GM18858 (cell line): ENCODE results near the gene RUFY4.
"Not testable (repeated sequence)": the region's sequence is repeated elsewhere in the genome, so short reads cannot be mapped to it uniquely, and the experiment has no call there.

Experiments
- ATAC-seq: cut with Tn5 transposase; IDR thresholded peaks from one replicate; pipeline ENCODE4 v1.9.1; 2021; ENCODE audit not compliant: unreplicated experiment

RUFY4 gene

GRCh38 chr2:218081063-218081462 lies 12.0 kb downstream of the RUFY4 start:
- ATAC-seq: peak; percentile 93

DNA sequence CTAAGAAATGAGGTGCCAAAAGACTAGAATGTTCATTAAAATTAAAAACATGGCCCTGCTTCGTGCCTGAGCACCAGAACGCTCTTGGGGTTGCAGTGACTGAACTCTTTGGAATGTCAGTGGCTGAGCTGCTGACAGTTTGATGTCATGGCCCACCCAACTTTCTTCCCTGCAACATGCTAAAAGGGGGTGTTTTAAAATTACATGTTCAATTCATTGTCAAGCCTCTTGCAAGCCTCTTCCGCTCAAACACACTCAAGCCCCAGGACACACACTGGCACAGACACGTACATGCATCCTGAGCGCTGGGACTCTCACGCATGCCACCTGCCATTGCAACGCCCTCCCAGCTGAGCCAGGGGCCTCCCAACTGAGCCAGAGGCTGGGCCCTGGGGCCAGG lies 12.6 kb downstream of the RUFY4 start:
- no peak for ATAC-seq

- no peak for ATAC-seq
These were observed 13.7 kb downstream of the RUFY4 start for GRCh38 chr2:218082586-218083351.

- ATAC-seq: no peak
These were observed 14.3 kb downstream of the RUFY4 start for GRCh38 chr2:218083352-218083676.

GRCh38 chr2:218086478-218086877 lies 17.4 kb downstream of the RUFY4 start:
- ATAC-seq: no peak

DNA sequence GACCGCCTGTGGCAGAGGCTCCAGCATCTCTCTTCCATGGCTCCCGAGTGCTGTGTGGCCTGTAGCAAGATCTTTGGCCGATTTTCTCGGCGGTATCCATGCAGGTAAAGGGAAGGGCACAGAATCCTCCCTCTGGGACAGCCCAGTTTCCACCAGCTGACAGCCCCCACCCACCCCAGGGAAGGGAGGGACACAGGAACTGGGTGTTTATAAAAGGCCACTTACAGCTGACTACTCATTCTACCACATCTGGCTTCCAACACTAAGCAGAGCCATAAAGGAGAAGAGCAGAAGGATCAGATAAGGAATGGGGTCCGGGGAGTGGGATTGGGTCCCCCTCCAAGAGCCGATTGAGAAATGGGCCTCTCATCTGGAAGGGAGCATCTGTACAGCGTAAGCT lies 20.2 kb downstream of the RUFY4 start:
- no peak for ATAC-seq

DNA sequence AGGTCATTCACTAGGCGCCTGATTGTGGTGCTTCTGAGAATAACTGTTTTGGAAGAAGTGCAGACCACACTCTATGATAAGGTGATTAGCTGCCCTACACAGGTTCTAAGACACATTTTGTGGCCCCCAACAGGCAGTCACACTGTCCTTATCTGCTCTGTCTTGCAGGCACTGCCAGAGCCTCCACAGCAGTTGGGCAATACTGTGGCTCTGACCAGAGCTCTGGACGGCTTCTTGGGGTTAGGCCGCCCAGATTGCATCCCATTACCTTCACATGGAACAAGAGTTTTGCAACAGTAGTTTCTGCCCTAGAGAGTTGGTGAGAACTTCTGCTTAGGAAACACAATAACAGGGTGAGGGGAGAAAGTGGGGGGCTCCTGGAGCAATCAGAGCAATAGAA lies 22.7 kb downstream of the RUFY4 start:
- ATAC-seq: no peak

GRCh38 chr2:218093879-218094278 lies 24.8 kb downstream of the RUFY4 start:
- ATAC-seq: no peak

GRCh38 chr2:218095853-218096252 lies 26.8 kb downstream of the RUFY4 start:
- ATAC-seq: no peak

GRCh38 chr2:218097975-218098374 lies 28.9 kb downstream of the RUFY4 start:
- no peak for ATAC-seq

GRCh38 chr2:218108834-218109233 lies 39.8 kb downstream of the RUFY4 start:
- not testable (repeated sequence) for ATAC-seq

GRCh38 chr2:218121789-218122188 lies 52.7 kb downstream of the RUFY4 start:
- not testable (repeated sequence) for ATAC-seq

GRCh38 chr2:218122286-218122685 lies 53.2 kb downstream of the RUFY4 start:
- not testable (repeated sequence) for ATAC-seq

DNA sequence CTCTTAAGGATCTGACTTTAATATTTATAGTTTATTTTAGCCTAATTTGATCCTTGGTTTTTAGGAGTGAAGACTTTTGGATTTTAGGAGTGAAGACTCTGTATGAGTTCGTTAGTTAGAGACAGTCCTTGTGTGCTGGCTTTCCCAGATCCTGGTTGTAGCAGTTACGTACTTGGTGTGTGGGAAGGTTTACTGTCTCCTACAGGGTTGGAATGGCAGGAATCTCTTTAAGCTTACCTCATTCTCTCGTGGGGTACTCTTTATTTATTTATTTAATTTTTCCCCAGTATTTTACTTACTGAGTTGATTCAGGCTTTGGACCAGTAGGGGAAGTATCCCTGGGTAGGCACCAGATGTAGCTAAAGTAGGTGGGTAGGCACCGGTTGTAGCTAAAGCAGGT lies 54.9 kb downstream of the RUFY4 start:
- ATAC-seq: no peak

DNA sequence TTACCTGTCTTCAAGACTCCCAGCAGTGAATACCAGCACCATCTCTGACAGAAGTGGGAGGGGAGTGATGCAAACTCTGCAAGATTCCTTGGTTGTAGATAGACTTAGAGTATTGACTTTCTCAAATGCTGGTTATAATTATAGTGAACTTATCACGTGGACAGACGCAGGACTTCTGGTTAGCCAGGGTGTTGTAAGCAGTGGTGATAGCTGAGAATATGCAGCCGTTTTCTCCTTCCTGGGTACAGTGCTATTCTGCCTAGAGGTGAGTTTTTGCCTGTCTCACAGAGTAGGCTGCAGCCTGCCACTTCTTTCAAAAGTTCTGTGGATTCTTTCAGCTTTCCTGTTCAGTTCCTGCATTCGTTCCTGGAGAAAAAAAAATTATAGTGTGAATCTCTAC lies 56.0 kb downstream of the RUFY4 start:
- ATAC-seq: no peak

- no peak for ATAC-seq
These were observed 56.6 kb downstream of the RUFY4 start, which contains the start of gene CXCR2 for GRCh38 chr2:218125626-218126080. Gene CXCR2 (plus strand): TSS chr2:218126028. CDS start chr2:218134802, 8,774 bp downstream.

- ATAC-seq: no peak
These were observed 58.9 kb downstream of the RUFY4 start for GRCh38 chr2:218127929-218128455.

DNA sequence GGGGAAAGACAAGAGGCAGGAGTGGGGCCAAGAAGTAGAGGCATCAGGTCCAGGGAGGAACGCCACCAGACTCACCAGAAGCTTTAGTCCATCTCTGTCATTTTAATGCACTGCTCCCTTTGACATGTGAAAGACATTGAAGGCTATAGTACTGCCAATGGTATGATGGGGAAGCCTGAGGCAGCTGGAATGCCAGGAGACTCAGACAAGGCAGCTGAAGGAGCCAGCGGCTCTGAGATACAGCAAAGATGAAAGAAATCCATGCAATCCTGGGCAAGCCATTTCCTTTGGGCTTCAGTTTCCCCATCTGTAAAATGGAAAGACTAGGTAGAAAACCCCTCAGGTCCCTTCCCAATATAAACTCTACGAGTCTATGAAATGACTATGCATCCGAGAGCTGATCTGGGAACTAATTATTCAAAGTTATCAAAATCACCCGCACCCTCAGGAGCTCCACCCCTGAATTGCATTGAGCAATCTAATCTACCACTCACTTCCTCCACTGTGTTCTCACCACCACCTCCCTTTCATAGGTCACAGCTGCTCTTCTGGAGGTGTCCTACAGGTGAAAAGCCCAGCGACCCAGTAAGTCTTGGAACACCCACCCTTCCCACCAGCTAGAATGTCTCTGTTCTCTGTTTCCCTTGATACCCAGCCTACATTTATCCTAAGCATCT lies 59.9 kb downstream of the RUFY4 start:
- no peak for ATAC-seq

- ATAC-seq: no peak
These were observed 60.5 kb downstream of the RUFY4 start for GRCh38 chr2:218129458-218130135.

- ATAC-seq: no peak
These were observed 61.3 kb downstream of the RUFY4 start for GRCh38 chr2:218130377-218130776.

- ATAC-seq: no peak
These were observed 61.8 kb downstream of the RUFY4 start for GRCh38 chr2:218130822-218131221.

DNA sequence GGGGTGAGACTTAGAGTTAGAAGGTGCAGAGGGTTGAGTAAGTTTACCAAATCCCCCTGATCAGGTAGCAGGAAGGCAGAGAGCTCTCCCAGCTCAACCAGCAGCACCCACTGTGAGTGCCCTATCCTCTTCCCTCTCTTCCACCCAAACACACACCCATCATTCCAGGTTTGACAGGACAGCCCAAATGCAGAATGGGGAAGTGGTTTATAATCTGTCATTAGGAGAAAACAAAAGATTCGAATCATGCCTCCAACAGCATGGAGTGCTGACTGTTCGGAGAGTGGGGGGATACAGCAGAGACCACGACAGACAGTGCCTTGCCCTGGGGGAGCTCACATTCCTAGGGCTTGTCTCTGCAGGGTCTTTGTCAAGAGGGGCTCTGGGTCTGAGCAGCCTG lies 68.5 kb downstream of the RUFY4 start:
- ATAC-seq: no peak
